GM18870 (cell line): ENCODE data around the gene NDRG3.
"Not testable (repeated sequence)": the region's sequence is repeated elsewhere in the genome, so short reads cannot be mapped to it uniquely, and the experiment has no call there.

Experiments used
- ATAC-seq: cut with Tn5 transposase; IDR thresholded peaks from one replicate; pipeline ENCODE4 v1.9.1; 2021; ENCODE audit warnings: moderate library complexity; ENCODE audit not compliant: unreplicated experiment

NDRG3 gene

DNA sequence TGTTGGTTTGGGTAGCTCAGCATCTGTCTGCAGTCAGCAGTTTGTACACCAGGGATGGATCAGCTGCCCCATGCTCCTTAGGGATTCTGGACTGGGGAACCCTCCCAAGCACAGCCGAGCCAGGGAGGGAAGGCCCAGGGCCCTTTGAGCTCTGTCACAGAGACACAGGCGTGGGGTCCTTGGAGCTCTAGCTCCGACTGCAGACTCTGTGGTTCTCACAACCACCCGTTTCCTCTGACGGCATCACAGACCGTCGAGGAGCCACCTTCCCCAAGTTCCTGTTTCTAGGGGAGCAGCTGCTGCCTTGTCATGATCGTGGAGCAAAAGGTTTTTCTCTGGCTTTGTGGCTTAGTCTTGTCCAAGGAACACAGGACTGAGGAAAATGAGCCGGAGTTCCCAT, 99.9 kb downstream of the NDRG3 start, which contains the start of gene SLA2:
Gene SLA2, minus strand, starts transcription at position 199 of the 400 bp plus-strand sequence. CDS start 4,861 bp downstream, outside the sequence.
- ATAC-seq: no peak

DNA sequence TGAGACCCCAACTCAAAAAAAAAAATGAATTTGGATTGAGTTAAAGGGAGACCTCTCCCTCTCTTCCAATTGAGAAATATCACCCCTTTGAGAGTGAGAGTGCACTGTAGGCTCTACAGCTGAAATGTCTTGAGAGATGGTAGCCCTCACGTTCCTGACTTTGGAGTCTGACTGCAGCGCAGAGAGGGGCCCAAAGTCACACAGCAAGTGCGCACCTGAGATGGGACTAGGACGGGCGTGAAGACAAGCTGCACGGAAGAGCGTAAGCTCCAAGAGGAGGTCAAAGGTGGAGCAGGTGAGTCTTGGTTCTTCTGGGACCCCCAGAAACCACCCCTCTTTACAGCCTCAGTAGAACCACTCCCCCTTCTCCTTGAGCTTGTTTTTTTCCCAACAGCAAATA, 100.5 kb downstream of the NDRG3 start:
- no peak for ATAC-seq

DNA sequence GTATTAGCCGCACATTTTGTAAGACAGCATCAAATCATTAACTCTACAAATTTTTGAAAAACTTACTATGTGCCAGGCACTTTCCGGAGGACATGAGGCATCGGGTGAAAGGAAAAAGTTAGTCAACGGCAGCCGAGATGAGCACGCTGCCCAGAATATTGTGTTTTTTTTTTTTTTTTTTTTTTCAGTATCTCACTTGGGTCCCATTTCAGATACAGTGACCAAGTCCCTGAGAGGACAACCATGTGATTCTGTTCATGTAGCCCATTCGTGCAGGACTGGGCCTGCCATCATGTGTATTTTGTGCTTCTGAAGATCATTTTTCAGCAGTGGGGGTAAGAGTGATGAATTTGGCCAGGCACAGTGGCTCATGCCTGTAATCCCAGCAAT, 101.2 kb downstream of the NDRG3 start:
- no peak for ATAC-seq

DNA sequence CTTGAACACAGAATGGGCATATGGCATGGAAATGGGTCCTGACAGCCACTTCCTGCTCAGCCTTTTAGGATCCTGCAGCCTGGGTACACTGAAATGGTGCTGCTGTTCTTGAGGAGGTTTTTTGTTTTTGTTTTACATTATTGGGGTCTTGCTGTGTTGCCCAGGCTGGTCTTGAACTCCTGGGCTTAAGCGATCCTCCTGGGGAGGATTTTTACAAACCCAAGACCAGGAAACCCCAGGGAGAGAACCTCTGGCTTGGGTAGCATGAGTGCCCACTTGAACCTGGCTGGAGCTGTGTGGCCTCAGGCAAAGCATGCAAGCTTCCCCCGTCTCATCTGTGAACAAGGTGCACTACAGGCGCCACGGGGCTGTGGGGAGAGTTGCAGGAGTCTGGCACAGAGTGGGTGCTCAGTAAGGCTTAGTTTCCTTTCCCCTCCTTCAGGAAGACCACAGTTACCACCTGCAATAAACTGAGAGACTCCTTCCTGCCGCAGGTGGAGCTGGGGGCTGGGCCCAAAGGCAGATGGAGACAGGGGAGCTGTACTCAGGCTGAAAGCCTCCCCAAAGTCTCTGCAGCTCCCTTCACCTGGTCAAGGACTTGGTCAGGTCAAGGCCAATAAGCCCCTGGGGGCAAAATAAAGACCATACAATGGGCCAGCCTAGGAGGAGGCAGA, 101.7 kb downstream of the NDRG3 start:
- no peak for ATAC-seq

DNA sequence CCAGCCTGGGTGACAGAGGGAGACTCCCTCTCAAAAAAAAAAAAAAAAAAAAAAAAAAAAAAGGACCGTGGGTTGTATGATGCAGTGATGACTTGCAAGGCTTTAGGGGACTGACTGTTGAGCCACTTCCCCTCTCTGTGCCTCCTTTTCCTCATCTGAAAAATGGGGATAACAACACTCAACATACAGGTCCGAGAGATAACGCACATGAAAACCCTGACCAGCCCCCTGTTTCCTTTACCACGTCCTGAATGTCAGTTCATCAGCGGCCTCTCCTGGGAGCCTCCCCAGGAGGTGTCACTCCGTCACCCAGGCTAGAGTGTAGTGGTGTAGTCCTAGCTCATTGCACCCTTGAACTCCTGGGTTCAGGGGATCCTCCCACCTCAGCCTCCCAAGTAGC, 103.8 kb downstream of the NDRG3 start:
- no peak for ATAC-seq

DNA sequence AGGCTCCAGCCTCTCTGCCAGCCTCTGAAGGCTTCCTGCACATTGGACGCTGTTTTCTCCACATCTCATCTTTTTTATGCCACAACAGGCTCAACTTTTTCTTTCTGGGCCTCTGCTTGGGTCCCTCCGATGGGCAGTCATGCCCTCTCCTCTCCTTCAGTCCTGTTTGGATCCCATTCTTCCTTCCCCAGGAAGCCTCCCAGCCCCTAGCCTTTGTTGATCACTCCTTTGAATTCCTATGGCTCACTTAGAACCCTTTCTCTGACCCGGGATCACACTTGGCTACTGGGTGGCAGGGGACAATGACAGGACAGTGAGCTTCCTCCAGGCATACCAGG, 104.4 kb downstream of the NDRG3 start:
- ATAC-seq: no peak

DNA sequence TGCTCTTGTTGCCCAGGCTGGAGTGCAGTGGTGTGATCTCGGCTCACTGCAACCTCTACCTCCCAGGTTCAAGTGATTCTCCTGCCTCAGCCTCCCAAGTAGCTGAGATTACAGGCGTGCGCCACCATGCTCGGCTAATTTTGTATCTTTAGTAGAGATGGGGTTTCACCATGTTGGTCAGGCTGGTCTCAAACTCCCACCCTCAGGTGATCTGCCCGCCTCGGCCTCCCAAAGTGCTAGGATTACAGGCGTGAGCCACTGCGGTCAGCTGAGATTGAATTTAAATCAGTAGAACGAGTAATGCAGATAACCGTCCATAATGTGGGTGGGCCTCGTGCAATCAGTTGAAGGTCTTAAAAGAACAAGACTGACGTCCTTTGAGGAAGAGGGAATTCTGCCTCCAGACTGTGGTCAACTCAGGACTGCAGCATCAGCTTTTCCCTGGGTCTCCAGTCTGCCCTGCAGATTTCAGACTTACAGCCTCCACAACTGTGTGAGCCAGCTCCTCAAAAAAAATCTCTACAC, 107.0 kb downstream of the NDRG3 start:
- ATAC-seq: not testable (repeated sequence)

DNA sequence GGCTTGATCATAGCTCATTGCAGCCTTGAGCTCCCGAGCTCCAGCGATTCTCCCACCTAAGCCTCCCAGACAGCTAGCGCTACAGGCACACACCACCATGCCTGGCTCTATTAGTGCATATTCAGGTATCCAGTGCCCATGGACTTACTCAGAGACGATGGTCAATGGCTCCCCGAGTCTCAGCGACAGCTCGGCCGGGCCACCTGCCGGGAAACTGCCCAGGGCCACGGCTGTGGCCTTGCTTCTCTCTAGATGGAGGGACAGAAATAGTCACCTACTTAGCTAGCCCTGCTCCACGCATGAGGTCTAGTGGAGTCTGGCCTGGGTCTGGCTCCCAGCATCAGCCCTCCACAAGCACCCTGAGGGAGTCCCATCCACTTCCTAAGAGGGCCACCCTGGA, 111.5 kb downstream of the NDRG3 start:
- no peak for ATAC-seq

DNA sequence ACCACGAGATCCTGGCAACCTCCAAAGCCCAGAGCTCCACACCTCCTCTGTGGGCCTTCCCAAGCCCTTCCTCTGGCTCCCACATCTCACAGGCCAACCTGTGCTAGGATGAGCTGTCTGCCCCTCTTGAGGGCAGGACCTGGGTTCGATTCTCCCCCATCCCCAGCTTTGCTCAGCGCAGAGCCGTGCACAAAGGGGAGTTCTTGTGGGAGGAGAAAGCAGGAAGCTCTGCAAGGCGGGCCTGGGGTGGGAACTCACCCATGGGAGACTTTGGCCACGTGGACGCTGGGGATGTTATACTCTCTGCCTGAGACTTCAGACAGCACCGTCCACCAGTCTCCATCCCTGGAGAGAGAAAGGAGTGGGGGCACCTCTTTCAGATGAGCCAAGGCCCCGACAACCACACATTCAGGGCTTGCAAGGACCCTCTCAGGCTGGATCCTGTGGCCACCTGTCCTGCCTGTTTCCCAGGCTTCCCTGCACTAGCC, 112.6 kb downstream of the NDRG3 start:
- ATAC-seq: no peak

DNA sequence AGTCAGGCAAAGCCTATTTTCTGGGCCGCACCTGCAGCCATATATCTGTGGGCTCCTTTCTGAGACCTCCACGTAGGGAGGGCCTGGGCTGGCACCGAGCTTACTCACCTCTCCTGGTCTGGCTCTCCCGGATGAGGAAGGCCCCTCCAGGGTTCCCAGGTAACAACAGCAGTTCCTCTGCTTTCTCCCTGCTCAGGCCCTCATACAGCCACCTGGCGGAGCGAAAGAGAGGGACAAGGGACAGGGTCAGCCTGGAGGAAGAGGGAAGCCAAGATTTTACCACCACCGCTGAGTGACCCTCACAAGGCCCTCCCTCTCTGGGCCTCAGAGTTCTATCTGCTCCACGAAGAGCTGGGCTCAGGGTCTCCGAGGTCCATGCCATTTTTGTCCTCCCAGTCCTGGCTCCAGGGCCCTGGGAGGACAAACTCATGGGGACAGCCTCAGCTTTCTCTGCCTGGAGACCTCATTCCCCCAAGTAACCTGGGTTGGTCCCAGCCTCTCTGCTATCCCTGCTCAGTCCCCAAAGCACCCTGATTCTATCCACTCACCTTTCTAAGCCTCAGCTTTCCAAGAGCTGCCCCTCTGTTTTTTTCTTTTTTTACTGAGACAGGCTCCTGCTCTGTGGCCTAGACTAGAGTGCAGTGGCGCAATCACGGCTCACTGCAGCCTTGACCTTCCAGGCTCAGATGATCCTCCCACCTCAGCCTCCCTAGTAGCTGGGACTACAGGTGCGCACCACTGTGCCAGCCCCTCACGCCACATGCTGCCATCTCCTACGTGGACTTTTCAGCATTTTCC, 113.2 kb downstream of the NDRG3 start:
- ATAC-seq: no peak

DNA sequence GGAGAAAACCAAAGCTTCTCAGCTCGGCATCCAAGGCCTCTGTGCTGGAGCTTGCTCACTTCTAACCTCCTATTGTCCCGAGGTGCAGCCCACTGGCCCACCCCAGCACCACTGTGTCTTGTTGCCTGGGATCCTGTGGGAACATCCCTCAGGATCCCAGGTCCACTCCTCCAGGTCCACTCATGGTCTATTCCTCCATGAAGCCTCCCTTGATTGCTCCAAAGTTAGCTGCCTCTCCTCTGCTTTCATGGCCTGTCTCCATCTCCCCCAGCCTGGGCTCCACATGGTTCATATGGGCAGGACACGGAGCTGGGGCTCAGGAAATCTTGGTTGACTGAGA, 113.8 kb downstream of the NDRG3 start:
- no peak for ATAC-seq

DNA sequence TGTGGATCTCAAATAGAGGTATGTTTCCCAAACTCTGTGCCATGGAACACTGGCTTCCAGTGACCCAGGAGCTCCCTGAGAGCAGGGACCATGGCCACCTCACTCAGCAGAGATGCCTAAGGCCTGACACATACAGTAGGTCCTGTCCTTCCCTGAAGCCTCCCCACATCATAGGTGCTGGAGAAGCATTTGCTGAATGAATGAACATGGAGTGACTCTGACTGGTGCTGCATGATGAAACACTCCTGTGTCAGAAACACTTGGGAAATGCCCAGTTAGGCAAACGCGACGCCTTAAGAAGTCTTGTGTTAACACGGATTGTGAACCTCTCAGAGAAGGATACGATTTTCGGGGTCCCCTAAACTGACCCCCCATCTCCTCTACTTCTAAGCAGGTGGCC, 114.2 kb downstream of the NDRG3 start:
- no peak for ATAC-seq

DNA sequence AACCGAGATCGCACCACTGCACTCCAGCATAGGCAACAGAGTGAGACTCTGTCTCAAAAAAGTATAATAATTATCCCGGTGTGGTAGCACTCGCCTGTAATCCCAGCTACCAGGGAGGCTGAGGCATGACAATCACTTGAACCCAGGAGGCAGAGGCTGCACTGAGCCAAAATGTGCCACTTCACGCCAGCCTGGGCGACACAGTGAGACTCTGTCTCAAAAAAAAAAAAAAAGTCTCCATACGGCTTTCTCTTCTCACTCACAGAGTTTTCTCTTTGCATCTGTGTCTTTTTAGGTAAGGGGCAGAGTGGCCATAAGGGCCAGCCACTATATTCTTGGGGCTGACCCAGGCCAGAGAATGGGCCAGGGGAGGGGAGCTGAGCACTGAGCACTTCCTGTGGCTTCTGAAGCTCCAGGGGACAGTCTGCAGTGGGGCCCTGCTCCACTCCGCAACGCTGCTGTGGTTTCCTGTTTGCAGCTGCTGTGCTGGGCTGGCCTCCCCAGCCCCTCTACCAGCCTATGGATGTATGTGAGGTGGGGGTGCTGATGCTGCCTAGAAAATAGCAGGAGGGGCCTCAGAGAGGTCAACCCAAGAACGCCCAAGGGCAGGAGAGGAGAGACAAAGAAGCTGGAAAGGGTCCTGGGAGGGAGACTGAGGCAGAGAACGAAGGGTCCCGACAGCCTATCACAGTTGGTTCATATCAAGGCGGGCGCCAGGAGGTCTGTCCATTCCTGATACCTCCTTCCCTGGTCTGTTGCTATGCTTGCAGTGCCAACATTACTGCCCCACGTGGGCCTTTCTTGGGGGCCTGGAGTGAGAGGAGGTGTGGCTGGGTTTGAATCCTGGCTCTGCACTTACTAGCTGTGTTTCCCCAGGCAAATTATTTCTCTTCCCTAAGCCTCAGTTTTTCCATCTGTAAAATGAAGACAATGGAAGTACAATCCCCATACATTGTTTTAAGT, 115.9 kb downstream of the NDRG3 start:
- no peak for ATAC-seq

DNA sequence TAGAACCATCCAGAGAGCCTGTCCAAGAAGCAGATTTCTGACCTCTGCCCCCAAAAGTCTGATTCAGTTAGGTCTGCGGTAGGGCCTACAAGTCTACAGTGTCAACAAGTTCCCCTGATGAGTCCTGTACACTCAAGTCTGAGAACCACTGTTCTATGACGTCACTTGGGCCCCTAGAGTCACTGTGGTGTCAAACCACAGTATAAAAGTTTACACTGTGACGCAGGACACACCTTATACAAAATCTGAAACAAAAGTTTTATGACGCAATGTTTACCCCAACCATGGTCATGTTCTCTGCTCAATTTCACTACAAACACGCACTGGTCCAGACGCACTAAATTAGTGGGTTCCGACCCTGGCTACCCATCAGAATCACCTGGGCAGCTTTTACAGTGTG, 117.8 kb downstream of the NDRG3 start:
- ATAC-seq: no peak

DNA sequence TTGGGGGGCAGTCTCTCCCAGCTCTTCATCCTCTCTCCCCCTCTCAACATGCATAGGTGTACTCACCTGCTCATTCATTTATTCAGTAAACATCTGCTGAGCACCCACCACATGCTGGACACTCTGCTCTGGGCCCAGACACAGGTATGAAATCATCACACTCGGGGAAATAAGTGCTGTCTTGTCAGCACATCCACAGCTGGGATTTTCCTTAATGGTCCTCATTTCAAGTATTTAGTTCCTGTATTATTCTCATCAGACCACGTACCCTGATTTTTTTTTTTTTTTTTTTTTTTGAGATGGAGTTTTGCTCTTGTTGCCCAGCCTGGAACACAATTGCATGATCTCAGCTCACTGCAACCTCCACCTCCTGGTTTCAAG, 121.0 kb downstream of the NDRG3 start:
- no peak for ATAC-seq

DNA sequence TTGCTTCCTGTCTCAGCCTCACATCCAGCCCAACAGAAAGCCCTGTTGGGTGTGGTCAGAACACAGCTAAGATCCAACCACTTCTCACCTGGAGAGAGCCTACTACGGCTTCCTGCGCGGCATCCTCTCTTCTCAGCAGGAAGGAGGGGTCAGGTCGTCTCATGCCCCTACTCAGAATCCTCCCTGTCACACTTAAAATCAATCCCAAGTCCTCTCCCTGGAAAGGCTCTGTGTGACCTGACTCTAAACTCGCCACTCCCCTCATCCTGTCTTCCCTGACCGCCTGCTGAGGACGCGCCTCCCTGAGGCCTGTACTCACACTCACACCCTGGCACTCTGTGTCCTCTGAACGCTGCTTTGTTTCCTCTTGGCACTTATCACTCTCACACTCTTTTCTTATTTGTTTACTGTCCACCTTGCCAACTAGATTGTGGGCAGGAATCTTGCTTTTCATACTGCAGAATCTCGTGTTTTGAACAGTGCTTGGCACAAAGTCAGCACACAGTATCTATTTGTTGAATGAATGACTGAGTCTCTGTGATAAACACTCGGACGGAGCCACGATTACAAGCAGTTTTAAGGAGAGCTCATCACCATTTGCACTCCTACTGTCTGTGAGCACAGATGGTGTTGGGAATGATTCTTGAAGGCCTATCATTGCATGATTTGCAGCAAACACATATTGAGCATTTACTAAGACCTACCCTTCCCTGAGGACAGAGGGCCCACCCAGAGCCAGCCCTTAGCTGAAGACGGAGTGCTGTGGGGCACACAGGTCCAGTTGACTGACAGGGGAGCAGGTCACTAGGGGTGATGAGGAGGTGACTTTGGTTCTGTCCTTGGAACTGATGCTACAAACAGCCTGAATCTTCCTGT, 121.6 kb downstream of the NDRG3 start:
- no peak for ATAC-seq

DNA sequence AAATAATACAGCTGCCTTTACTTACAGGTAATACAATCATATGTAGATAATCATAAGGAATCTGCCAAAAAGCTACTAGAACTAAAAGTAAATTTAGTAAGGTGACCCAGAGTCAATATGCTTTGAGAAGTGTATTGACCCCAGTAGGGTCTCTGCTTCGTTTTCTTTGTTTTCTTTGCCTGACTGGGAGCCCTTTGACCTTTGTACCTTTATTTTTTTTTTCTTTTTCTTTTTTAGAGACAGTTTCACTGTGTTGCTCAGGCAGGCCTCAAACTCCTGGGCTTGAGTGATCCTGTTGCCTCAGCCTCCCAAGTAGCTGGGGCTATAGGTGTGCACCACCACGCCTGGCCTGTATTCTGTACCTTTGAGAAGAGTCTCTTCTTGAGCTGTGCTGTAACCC, 122.4 kb downstream of the NDRG3 start:
- ATAC-seq: no peak

DNA sequence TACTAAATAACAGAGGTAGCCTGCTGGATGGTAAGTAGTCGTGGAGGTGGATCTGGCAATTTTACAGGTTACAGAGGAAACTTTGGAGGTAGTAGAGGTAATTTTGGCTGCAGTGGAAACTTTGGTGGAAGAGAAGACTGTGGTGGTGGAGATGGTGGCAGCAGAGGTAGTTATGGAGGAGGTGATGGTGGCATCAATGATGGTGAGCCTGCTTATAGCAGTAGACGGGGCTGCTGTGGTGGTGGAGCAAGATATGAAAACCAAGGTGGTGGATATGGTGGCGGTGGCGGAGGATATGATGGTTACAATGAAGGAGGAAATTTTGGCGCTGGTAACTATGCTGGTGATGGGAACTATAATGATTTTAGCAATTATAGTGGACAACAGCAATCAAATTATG, 125.0 kb downstream of the NDRG3 start:
- ATAC-seq: no peak

DNA sequence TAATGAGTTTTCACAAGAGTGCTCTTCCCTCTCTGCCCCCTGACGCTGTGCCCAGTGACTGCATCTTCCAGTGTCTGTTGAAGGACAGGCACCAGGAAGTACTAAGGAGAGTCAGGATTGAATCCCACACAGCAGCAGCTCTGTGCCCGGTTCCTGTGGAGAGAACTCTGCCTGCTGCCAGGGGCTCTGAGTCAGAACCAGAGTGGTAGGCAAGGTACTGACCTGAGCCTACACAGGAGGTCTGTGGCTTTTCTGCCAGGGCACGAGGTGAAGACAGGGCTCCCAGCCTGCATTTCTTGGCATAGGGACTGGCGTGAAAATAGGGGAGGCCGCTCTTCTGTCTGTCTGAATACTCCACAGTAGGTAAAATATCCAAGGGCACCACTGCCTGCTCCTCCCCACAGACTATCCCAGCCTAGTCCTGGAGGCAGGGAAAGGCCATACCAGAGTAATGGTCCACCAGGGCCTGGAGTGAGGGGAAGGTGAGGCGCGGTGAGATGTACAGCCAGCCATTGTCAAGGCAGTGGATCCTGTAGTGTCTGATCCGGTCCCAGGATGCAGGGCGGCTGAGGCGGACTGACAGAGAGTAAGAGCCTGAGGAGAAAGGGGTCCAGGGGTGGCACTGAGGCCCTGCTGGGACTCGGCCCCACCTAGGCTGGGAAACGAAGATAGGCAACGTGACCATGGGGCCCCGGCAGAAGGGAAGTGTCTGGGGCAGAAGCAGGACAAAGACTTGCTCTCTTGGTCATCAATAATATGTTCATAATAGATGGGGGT, 130.9 kb downstream of the NDRG3 start:
- no peak for ATAC-seq

DNA sequence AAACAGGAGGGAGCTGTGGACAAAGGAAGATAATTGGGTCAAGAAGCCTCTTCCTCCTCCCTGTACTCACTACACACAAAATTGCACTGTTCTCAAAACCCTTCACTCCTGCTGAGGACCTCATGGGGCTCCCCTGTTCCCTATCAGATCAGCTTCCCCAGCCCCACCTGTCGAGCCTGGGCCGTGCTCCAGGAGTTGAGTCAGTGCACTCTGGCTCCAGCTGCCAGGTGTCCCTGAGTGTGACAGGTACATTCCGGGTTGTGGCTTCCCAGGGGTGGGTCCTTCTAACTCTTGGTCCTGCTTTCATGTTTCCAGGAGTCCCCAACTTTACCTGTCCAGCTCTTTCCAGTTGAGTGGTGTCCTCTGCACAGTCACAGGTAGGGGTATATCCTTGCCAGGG, 131.9 kb downstream of the NDRG3 start:
- ATAC-seq: no peak
